Body of pancreas (tissue), 4 donors: ENCODE results near the gene LLCFC1. TPM values are rescaled to one million over a fixed set of nuclear protein-coding genes. Genes with fewer than 3 reads are reported as not detected.

Experiments used
- ATAC-seq: fragments of 150-250 bp; one replicate; pipeline ENCODE4 v1.9.1; 2016
- DNase-seq, 4 donors: peaks; one replicate each; pipeline ENCODE4 v3.0.0-alpha.2; 2019
- H3K27ac ChIP-seq, 4 donors: fragments of 200-600 bp; sonication (generic); 1 replicate in 3 of 4; 2 replicates in 1 of 4; pipeline versions ENCODE4 v1.5.1 to v1.6.1; 2016 to 2019; ENCODE audit warnings: mild to moderate bottlenecking in 1 of 4, mixed read lengths in 1 of 4, moderate library complexity in 1 of 4
- H3K27me3 ChIP-seq, 2 donors: fragments of 200-600 bp; sonication (generic); one replicate each; pipeline ENCODE4 v1.6.0; 2016; ENCODE audit warnings: mild to moderate bottlenecking in 1 of 2
- H3K36me3 ChIP-seq, 2 donors: fragments of 200-600 bp; sonication (generic); replicated peaks in 1 of 2; 2 replicates each; pipeline ENCODE4 v1.5.1; 2016; ENCODE audit warnings: low read depth in 2 of 2; ENCODE audit not compliant: insufficient read depth in 1 of 2
- H3K4me1 ChIP-seq: fragments of 200-600 bp; sonication (generic); one replicate; pipeline ENCODE4 v1.6.0; 2016
- H3K4me3 ChIP-seq, 2 donors: fragments of 200-600 bp; sonication (generic); 1 replicate in 1 of 2; 2 replicates in 1 of 2; pipeline ENCODE4 v1.5.1; 2016 to 2019
- H3K9me3 ChIP-seq, 3 donors: fragments of 200-600 bp; sonication (generic); 1 replicate in 2 of 3; 2 replicates in 1 of 3; pipeline ENCODE4 v1.5.1; 2016
- POLR2A ChIP-seq, 3 donors: fragments of 450-650 bp; IDR thresholded peaks; one replicate each; pipeline ENCODE4 v1.6.1; 2016; ENCODE audit warnings: antibody characterized with exemption in 3 of 3, mild to moderate bottlenecking in 2 of 3
- WGBS, 2 donors: methylation state at CpG; one replicate each; pipeline ENCODE4 v1.1.5; 2017; 5-methylcytosine and 5-hydroxymethylcytosine counted together
- intact Hi-C: fragments of 100-400 bp; cut with DNase I; formaldehyde crosslinking; loops from one replicate; pipeline ENCODE4 v1.15.1; 2023
- total RNA-seq, 2 donors: library from RNA; depleted of rRNA; stranded (reverse); fragments of >200 nt; gene quantifications; one replicate each; pipeline ENCODE4 v1.1.0, GENCODE V29; 2016
- TF ChIP-seq, protein P1 (sequence below), 7 experiments: fragments of 450-650 bp in 4 of 7; fragments of 200-600 bp in 3 of 7; sonication (generic) in 3 of 7; IDR thresholded peaks; one replicate each; pipeline ENCODE4 v1.5.1; 2016 to 2019; ENCODE audit warnings: antibody characterized with exemption in 7 of 7

LLCFC1 gene
- total RNA-seq, 2 donors from 2014 or later, result not detected

DNA sequence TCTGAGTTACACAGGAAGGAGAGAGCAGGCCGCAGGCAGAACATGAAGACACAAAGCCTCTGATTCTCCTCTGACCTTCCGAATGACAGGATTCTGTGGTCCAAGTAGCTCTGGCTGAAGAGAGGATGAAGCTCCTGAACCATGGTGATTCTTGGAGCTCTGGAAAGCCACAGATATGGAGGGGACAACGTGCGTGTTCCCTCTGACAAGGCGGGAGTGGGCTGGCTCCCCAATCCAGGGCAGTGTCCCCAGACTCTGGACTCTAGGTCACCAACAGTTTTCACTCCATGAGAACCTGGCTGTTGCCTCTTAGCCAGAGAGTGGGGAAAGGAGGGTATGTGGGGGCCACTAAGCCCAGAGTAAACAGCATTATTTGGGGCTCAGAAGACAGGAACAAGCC, 46.3 kb upstream of the LLCFC1 start:
- H3K4me1 ChIP-seq, result no peaks in the 10 kb centered on the region
- no peak overlapping the region for H3K27ac ChIP-seq
- H3K36me3 ChIP-seq, result no peaks in the 10 kb centered on the region
- intact Hi-C loops, result no loop called here
- WGBS, 2 donors, result 81 to 83% methylated on average over 5 of the region's 5 CpGs
- no peaks in the 10 kb centered on the region for H3K9me3 ChIP-seq
- ATAC-seq (no peak), DNase-seq (no peak)
- no peak overlapping the region for H3K4me3 ChIP-seq
- no peaks in the 10 kb centered on the region for H3K27me3 ChIP-seq
- TF ChIP-seq POLR2A (IDR thresholded peaks at IDR 0.05), result no peak
- TF ChIP-seq, protein P1, sequence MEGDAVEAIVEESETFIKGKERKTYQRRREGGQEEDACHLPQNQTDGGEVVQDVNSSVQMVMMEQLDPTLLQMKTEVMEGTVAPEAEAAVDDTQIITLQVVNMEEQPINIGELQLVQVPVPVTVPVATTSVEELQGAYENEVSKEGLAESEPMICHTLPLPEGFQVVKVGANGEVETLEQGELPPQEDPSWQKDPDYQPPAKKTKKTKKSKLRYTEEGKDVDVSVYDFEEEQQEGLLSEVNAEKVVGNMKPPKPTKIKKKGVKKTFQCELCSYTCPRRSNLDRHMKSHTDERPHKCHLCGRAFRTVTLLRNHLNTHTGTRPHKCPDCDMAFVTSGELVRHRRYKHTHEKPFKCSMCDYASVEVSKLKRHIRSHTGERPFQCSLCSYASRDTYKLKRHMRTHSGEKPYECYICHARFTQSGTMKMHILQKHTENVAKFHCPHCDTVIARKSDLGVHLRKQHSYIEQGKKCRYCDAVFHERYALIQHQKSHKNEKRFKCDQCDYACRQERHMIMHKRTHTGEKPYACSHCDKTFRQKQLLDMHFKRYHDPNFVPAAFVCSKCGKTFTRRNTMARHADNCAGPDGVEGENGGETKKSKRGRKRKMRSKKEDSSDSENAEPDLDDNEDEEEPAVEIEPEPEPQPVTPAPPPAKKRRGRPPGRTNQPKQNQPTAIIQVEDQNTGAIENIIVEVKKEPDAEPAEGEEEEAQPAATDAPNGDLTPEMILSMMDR (IDR thresholded peaks at IDR 0.05), result no peak

- TF ChIP-seq, protein P1 (IDR thresholded peaks at IDR 0.05), result no peak
- Histone ChIP-seq H3K36me3 (no peaks in the 10 kb centered on the region), H3K4me3 (no peak overlapping the region), H3K4me1 (peaks cover 14% of the 10 kb centered on the region), H3K27me3 (no peaks in the 10 kb centered on the region), H3K27ac (no peak overlapping the region), H3K9me3 (no peaks in the 10 kb centered on the region)
- intact Hi-C loops, result no loop called here
- 67 to 71% methylated on average over 10 to 12 of the region's 12 CpGs for WGBS, 2 donors
- ATAC-seq (no peak), DNase-seq (no peak)
Measured at GRCh38 chr7:142894112-142894984, 44.9 kb upstream of the LLCFC1 start.

GRCh38 chr7:142894985-142895593, 44.2 kb upstream of the LLCFC1 start:
- TF ChIP-seq, protein P1 (IDR thresholded peaks at IDR 0.05), result no peak
- no peak for TF ChIP-seq POLR2A (IDR thresholded peaks at IDR 0.05)
- Histone ChIP-seq H3K4me1 (peaks cover 21% of the 10 kb centered on the region), H3K27ac (no peak overlapping the region), H3K36me3 (no peaks in the 10 kb centered on the region), H3K9me3 (no peaks in the 10 kb centered on the region), H3K27me3 (no peaks in the 10 kb centered on the region), H3K4me3 (no peak overlapping the region)
- no peak for DNase-seq
- intact Hi-C loops, result no loop called here
- no peak for ATAC-seq
- 56 to 65% methylated on average over 6 of the region's 6 CpGs for WGBS, 2 donors

- WGBS, 2 donors, result 84 to 94% methylated on average over 3 of the region's 3 CpGs
- no peaks in the 10 kb centered on the region for H3K36me3 ChIP-seq
- DNase-seq, result no peak
- H3K9me3 ChIP-seq, result no peaks in the 10 kb centered on the region
- peaks cover 26% of the 10 kb centered on the region for H3K4me1 ChIP-seq
- H3K27me3 ChIP-seq, result no peaks in the 10 kb centered on the region
- intact Hi-C loops, result no loop called here
- H3K27ac ChIP-seq, result no peak overlapping the region
- no peak overlapping the region for H3K4me3 ChIP-seq
- ATAC-seq, result no peak
- no peak for TF ChIP-seq POLR2A (IDR thresholded peaks at IDR 0.05)
- TF ChIP-seq, protein P1 (IDR thresholded peaks at IDR 0.05), result no peak
Measured at GRCh38 chr7:142896151-142896550, 43.1 kb upstream of the LLCFC1 start.
